GM12878 (cell line): ENCODE measurements around the gene RPS4Y1. TPM values are rescaled to one million over a fixed set of nuclear protein-coding genes. Genes with fewer than 3 reads are reported as not detected.

Source experiments
- CBX3 ChIP-seq: fragments of 200-600 bp; sonication (generic); IDR thresholded peaks from 2 replicates; pipeline ENCODE4 v1.6.1; 2016; ENCODE audit warnings: low read depth, borderline replicate concordance
- FOXM1 ChIP-seq: IDR thresholded peaks from 2 replicates; pipeline ENCODE4 v1.6.1; 2012; ENCODE audit warnings: low read depth, mild to moderate bottlenecking, inconsistent platforms, low read length, moderate library complexity
- LARP7 ChIP-seq: fragments of 450-650 bp; IDR thresholded peaks from 2 replicates; pipeline ENCODE4 v1.6.1; 2017; ENCODE audit warnings: mild to moderate bottlenecking
- MYB ChIP-seq: fragments of 150-350 bp; IDR thresholded peaks from 2 replicates; pipeline ENCODE4 v1.6.1; 2014; ENCODE audit warnings: mild to moderate bottlenecking, low read depth, low read length, borderline replicate concordance
- RB1 ChIP-seq: fragments of 450-650 bp; formaldehyde crosslinking; IDR thresholded peaks from 2 replicates; pipeline ENCODE4 v1.6.1; 2017; ENCODE audit warnings: mild to moderate bottlenecking, borderline replicate concordance
- ZNF207 ChIP-seq: fragments of 450-650 bp; IDR thresholded peaks from 2 replicates; pipeline ENCODE4 v1.6.1; 2014; ENCODE audit warnings: antibody characterized with exemption, mild to moderate bottlenecking, borderline replicate concordance
- polyA plus RNA-seq, 11 experiments: library from polyadenylated mRNA; depleted of rRNA in 4 of 11; unstranded in 6 of 11; stranded (reverse) in 5 of 11; fragments of >200 nt; fragmentation: Nextera tagmentation in 4 of 11; fragmentation: Illumina TruSeq in 1 of 11; extraction: Ambion mirVana in 4 of 11; extraction: Trizol in 1 of 11; gene quantifications; 1 replicate in 1 of 11; 2 replicates in 10 of 11; pipeline versions ENCODE4 v1.2.1 to v1.2.3, GENCODE V29; 2011 to 2016; ENCODE audit warnings: inconsistent platforms in 2 of 11, missing spikeins in 2 of 11, low read depth in 1 of 11
- total RNA-seq, 4 experiments: library from RNA; depleted of rRNA in 3 of 4; stranded (reverse); fragments of >200 nt in 3 of 4; fragmentation: Illumina TruSeq in 1 of 4; extraction: Trizol in 1 of 4; gene quantifications; 2 replicates each; pipeline versions ENCODE4 v1.2.1 to v1.2.3, GENCODE V29; 2013 to 2021
- TF ChIP-seq, protein P1 (sequence below): IDR thresholded peaks from 2 replicates; pipeline ENCODE4 v1.6.1; 2012; ENCODE audit warnings: improper control_type of control experiment, low read depth, low read length; ENCODE audit not compliant: insufficient replicate concordance
- TF ChIP-seq, protein P2 (sequence below): fragments of 150-350 bp; IDR thresholded peaks from 2 replicates; pipeline ENCODE4 v1.6.1; 2014; ENCODE audit warnings: mild to moderate bottlenecking, low read depth, low read length
- TF ChIP-seq, protein P3 (sequence below), 3 experiments: IDR thresholded peaks in 2 of 3; conservative IDR thresholded peaks in 1 of 3; 2 replicates each; pipeline ENCODE4 v1.5.1; 2011; ENCODE audit warnings: low read depth in 3 of 3, low read length in 3 of 3, mild to moderate bottlenecking in 3 of 3, control low read depth in 2 of 3, moderate library complexity in 2 of 3, inconsistent platforms in 1 of 3, mixed read lengths in 1 of 3; ENCODE audit not compliant: control insufficient read depth in 2 of 3, insufficient read depth in 1 of 3; ENCODE audit errors: extremely low read depth in 1 of 3
- TF ChIP-seq, protein P4 (sequence below): fragments of 450-650 bp; IDR thresholded peaks from 2 replicates; pipeline ENCODE4 v1.6.1; 2016; ENCODE audit warnings: mild to moderate bottlenecking, moderate library complexity, borderline replicate concordance
- TF ChIP-seq, protein P5 (sequence below): fragments of 450-650 bp; formaldehyde crosslinking; IDR thresholded peaks from 2 replicates; pipeline ENCODE4 v1.5.0; 2022; ENCODE audit warnings: mild to moderate bottlenecking, missing genetic modification characterization

The RPS4Y1 gene
- total and polyA plus RNA-seq, 10 of the 15 experiments (the other 5 are each of a cell fraction or from before 2014, with no cell fraction given) = 0.32 to 0.46 TPM; not detected in 8

DNA sequence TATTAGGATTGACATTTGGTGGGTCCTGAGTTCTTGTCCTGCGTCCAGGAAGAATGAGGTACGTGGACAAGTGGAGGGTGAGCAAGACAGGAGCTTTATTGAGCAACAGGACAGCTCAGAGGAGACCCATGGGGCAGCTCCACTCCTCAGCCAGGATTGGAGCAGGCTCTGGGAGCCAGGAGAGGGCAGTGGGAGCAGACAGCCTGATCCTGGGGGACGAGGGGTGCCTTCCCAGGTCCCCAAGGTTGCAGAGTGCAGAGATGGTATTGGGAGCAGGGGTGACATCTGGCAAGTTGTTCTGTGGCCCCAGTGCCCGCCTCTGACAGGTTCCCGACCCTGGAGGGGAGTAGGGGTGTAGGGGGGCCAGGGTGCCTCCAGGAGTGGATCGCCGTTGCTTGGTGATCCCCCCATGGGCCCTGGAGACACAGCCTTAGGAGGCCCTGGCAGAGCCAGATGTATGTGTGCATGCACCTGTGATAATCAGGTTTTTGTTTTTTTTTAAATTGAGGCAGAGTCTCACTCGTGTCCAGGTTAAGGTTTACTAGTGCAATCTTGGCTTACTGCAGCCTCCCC is 26.7 kb downstream of the RPS4Y1 start (continued):
- TF ChIP-seq, protein P1, sequence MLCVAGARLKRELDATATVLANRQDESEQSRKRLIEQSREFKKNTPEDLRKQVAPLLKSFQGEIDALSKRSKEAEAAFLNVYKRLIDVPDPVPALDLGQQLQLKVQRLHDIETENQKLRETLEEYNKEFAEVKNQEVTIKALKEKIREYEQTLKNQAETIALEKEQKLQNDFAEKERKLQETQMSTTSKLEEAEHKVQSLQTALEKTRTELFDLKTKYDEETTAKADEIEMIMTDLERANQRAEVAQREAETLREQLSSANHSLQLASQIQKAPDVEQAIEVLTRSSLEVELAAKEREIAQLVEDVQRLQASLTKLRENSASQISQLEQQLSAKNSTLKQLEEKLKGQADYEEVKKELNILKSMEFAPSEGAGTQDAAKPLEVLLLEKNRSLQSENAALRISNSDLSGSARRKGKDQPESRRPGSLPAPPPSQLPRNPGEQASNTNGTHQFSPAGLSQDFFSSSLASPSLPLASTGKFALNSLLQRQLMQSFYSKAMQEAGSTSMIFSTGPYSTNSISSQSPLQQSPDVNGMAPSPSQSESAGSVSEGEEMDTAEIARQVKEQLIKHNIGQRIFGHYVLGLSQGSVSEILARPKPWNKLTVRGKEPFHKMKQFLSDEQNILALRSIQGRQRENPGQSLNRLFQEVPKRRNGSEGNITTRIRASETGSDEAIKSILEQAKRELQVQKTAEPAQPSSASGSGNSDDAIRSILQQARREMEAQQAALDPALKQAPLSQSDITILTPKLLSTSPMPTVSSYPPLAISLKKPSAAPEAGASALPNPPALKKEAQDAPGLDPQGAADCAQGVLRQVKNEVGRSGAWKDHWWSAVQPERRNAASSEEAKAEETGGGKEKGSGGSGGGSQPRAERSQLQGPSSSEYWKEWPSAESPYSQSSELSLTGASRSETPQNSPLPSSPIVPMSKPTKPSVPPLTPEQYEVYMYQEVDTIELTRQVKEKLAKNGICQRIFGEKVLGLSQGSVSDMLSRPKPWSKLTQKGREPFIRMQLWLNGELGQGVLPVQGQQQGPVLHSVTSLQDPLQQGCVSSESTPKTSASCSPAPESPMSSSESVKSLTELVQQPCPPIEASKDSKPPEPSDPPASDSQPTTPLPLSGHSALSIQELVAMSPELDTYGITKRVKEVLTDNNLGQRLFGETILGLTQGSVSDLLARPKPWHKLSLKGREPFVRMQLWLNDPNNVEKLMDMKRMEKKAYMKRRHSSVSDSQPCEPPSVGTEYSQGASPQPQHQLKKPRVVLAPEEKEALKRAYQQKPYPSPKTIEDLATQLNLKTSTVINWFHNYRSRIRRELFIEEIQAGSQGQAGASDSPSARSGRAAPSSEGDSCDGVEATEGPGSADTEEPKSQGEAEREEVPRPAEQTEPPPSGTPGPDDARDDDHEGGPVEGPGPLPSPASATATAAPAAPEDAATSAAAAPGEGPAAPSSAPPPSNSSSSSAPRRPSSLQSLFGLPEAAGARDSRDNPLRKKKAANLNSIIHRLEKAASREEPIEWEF = no peak
- TF ChIP-seq, protein P2, sequence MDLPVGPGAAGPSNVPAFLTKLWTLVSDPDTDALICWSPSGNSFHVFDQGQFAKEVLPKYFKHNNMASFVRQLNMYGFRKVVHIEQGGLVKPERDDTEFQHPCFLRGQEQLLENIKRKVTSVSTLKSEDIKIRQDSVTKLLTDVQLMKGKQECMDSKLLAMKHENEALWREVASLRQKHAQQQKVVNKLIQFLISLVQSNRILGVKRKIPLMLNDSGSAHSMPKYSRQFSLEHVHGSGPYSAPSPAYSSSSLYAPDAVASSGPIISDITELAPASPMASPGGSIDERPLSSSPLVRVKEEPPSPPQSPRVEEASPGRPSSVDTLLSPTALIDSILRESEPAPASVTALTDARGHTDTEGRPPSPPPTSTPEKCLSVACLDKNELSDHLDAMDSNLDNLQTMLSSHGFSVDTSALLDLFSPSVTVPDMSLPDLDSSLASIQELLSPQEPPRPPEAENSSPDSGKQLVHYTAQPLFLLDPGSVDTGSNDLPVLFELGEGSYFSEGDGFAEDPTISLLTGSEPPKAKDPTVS = no peak
- TF ChIP-seq MYB (no peak), LARP7 (no peak), ZNF207 (no peak), CBX3 (no peak), FOXM1 (no peak), RB1 (no peak)
- TF ChIP-seq, protein P3, sequence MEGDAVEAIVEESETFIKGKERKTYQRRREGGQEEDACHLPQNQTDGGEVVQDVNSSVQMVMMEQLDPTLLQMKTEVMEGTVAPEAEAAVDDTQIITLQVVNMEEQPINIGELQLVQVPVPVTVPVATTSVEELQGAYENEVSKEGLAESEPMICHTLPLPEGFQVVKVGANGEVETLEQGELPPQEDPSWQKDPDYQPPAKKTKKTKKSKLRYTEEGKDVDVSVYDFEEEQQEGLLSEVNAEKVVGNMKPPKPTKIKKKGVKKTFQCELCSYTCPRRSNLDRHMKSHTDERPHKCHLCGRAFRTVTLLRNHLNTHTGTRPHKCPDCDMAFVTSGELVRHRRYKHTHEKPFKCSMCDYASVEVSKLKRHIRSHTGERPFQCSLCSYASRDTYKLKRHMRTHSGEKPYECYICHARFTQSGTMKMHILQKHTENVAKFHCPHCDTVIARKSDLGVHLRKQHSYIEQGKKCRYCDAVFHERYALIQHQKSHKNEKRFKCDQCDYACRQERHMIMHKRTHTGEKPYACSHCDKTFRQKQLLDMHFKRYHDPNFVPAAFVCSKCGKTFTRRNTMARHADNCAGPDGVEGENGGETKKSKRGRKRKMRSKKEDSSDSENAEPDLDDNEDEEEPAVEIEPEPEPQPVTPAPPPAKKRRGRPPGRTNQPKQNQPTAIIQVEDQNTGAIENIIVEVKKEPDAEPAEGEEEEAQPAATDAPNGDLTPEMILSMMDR (IDR thresholded peaks at IDR 0.05 in 2 of 3, conservative IDR thresholded peaks at IDR 0.05 in 1 of 3; ENCODE audit: control insufficient read depth in 2 of 3, extremely low read depth in 1 of 3, insufficient read depth in 1 of 3, low read depth in 3 of 3, low read length in 3 of 3) = no peak
- TF ChIP-seq, protein P4, sequence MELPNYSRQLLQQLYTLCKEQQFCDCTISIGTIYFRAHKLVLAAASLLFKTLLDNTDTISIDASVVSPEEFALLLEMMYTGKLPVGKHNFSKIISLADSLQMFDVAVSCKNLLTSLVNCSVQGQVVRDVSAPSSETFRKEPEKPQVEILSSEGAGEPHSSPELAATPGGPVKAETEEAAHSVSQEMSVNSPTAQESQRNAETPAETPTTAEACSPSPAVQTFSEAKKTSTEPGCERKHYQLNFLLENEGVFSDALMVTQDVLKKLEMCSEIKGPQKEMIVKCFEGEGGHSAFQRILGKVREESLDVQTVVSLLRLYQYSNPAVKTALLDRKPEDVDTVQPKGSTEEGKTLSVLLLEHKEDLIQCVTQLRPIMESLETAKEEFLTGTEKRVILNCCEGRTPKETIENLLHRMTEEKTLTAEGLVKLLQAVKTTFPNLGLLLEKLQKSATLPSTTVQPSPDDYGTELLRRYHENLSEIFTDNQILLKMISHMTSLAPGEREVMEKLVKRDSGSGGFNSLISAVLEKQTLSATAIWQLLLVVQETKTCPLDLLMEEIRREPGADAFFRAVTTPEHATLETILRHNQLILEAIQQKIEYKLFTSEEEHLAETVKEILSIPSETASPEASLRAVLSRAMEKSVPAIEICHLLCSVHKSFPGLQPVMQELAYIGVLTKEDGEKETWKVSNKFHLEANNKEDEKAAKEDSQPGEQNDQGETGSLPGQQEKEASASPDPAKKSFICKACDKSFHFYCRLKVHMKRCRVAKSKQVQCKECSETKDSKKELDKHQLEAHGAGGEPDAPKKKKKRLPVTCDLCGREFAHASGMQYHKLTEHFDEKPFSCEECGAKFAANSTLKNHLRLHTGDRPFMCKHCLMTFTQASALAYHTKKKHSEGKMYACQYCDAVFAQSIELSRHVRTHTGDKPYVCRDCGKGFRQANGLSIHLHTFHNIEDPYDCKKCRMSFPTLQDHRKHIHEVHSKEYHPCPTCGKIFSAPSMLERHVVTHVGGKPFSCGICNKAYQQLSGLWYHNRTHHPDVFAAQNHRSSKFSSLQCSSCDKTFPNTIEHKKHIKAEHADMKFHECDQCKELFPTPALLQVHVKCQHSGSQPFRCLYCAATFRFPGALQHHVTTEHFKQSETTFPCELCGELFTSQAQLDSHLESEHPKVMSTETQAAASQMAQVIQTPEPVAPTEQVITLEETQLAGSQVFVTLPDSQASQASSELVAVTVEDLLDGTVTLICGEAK = no peak
- TF ChIP-seq, protein P5, sequence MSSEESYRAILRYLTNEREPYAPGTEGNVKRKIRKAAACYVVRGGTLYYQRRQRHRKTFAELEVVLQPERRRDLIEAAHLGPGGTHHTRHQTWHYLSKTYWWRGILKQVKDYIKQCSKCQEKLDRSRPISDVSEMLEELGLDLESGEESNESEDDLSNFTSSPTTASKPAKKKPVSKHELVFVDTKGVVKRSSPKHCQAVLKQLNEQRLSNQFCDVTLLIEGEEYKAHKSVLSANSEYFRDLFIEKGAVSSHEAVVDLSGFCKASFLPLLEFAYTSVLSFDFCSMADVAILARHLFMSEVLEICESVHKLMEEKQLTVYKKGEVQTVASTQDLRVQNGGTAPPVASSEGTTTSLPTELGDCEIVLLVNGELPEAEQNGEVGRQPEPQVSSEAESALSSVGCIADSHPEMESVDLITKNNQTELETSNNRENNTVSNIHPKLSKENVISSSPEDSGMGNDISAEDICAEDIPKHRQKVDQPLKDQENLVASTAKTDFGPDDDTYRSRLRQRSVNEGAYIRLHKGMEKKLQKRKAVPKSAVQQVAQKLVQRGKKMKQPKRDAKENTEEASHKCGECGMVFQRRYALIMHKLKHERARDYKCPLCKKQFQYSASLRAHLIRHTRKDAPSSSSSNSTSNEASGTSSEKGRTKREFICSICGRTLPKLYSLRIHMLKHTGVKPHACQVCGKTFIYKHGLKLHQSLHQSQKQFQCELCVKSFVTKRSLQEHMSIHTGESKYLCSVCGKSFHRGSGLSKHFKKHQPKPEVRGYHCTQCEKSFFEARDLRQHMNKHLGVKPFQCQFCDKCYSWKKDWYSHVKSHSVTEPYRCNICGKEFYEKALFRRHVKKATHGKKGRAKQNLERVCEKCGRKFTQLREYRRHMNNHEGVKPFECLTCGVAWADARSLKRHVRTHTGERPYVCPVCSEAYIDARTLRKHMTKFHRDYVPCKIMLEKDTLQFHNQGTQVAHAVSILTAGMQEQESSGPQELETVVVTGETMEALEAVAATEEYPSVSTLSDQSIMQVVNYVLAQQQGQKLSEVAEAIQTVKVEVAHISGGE = no peak
